NCI-H1105 treated with DMSO at 0.1 percent for 48 hours (cell line): ENCODE data around the gene INPP4B.
"Not testable (repeated sequence)": the region's sequence is repeated elsewhere in the genome, so short reads cannot be mapped to it uniquely, and the experiment has no call there.

Experiments used
- DNase-seq: peaks from one replicate; lab custom pipeline; 2025; lab: John Stamatoyannopoulos, UW

Gene INPP4B

GRCh38 chr4:142413485-142413884 is 432.6 kb downstream of the INPP4B start:
- no peak for DNase-seq

GRCh38 chr4:142411993-142412392 is 434.1 kb downstream of the INPP4B start:
- DNase-seq: no peak

- DNase-seq: no peak
These were observed 438.1 kb downstream of the INPP4B start for GRCh38 chr4:142408003-142408441.

GRCh38 chr4:142407596-142407995 is 438.5 kb downstream of the INPP4B start:
- no peak for DNase-seq

GRCh38 chr4:142406917-142407501 is 439.1 kb downstream of the INPP4B start:
- no peak for DNase-seq

- no peak for DNase-seq
These were observed 439.6 kb downstream of the INPP4B start for GRCh38 chr4:142406499-142406835.

- no peak for DNase-seq
These were observed 440.2 kb downstream of the INPP4B start for GRCh38 chr4:142405695-142406498.

GRCh38 chr4:142405021-142405694 is 440.9 kb downstream of the INPP4B start:
- DNase-seq: no peak

GRCh38 chr4:142404191-142404611 is 441.9 kb downstream of the INPP4B start:
- DNase-seq: no peak

GRCh38 chr4:142402900-142403299 is 443.2 kb downstream of the INPP4B start:
- DNase-seq: no peak

GRCh38 chr4:142402156-142402555 is 443.9 kb downstream of the INPP4B start:
- DNase-seq: no peak

- DNase-seq: not testable (repeated sequence)
These were observed 448.6 kb downstream of the INPP4B start for GRCh38 chr4:142397364-142397991.

GRCh38 chr4:142396279-142396678 is 449.8 kb downstream of the INPP4B start:
- no peak for DNase-seq

GRCh38 chr4:142393127-142393526 is 453.0 kb downstream of the INPP4B start:
- DNase-seq: no peak

GRCh38 chr4:142386856-142387255 is 459.2 kb downstream of the INPP4B start:
- no peak for DNase-seq

- no peak for DNase-seq
These were observed 459.7 kb downstream of the INPP4B start for GRCh38 chr4:142386449-142386848.

GRCh38 chr4:142383800-142384470 is 462.2 kb downstream of the INPP4B start:
- DNase-seq: no peak

GRCh38 chr4:142383354-142383753 is 462.7 kb downstream of the INPP4B start:
- DNase-seq: no peak

GRCh38 chr4:142380052-142380602 is 466.0 kb downstream of the INPP4B start:
- DNase-seq: no peak

- DNase-seq: no peak
These were observed 466.6 kb downstream of the INPP4B start for GRCh38 chr4:142379277-142380051.

GRCh38 chr4:142378179-142378578 is 467.9 kb downstream of the INPP4B start:
- no peak for DNase-seq
